OCI-LY3 (cell line): ENCODE results near the gene IFITM1.

Source experiments
- H2AFZ ChIP-seq: fragments of 200-600, 300-600 bp; shearing (Covaris generic); 2 replicates; pipeline ENCODE4 v1.6.0; 2014; ENCODE audit warnings: antibody characterized with exemption, low read depth, low read length
- H3K27ac ChIP-seq: fragments of 200-600, 300-600 bp; sonication (generic); 2 replicates; pipeline ENCODE4 v1.5.1; 2014; ENCODE audit warnings: mild to moderate bottlenecking, low read length, moderate library complexity, mixed read lengths
- H3K27me3 ChIP-seq: fragments of 200-600, 300-600 bp; sonication (generic); 2 replicates; pipeline ENCODE4 v1.6.1; 2014; ENCODE audit warnings: low read depth, low read length, mixed read lengths
- H3K36me3 ChIP-seq: fragments of 200-600, 300-600 bp; sonication (generic); replicated peaks from 2 replicates; pipeline ENCODE3; 2014; ENCODE audit warnings: low read depth, low read length, mixed read lengths
- H3K4me1 ChIP-seq: fragments of 300-600, 200-600 bp; sonication (generic); 2 replicates; pipeline ENCODE4 v1.6.1; 2014; ENCODE audit warnings: low read length, mixed read lengths
- H3K4me2 ChIP-seq: fragments of 200-600, 300-600 bp; sonication (generic); 2 replicates; pipeline ENCODE4 v1.6.1; 2014; ENCODE audit warnings: low read length, mixed read lengths
- H3K4me3 ChIP-seq: fragments of 300-600, 200-600 bp; sonication (generic); 2 replicates; pipeline ENCODE4 v1.5.1; 2014; ENCODE audit warnings: antibody characterized with exemption, mild to moderate bottlenecking, low read length, moderate library complexity
- H3K79me2 ChIP-seq: fragments of 300-600, 200-600 bp; shearing (Covaris generic); 2 replicates; pipeline ENCODE4 v1.6.1; 2014; ENCODE audit warnings: mild to moderate bottlenecking, low read length, mixed read lengths
- H3K9ac ChIP-seq: fragments of 300-600, 200-600 bp; shearing (Covaris generic); 2 replicates; pipeline ENCODE4 v1.6.0; 2014; ENCODE audit warnings: mild to moderate bottlenecking, low read length, moderate library complexity
- H3K9me3 ChIP-seq: fragments of 200-600, 300-600 bp; shearing (Covaris generic); 2 replicates; pipeline ENCODE4 v1.6.1; 2014; ENCODE audit warnings: low read length, mixed read lengths; ENCODE audit not compliant: insufficient read depth
- H4K20me1 ChIP-seq: fragments of 200-600, 300-600 bp; sonication (generic); 2 replicates; pipeline ENCODE4 v1.6.1; 2016; ENCODE audit warnings: low read length, mixed read lengths; ENCODE audit not compliant: insufficient read depth
- CTCF ChIP-seq: fragments of 200-600, 300-600 bp; sonication (generic); IDR thresholded peaks from 2 replicates; pipeline ENCODE4 v1.5.1; 2014; ENCODE audit warnings: antibody characterized with exemption, low read length, low read depth
- EZH2phosphoT487 ChIP-seq: fragments of 200-600 bp; shearing (Covaris generic); IDR thresholded peaks from 2 replicates; pipeline ENCODE4 v1.6.1; 2018; ENCODE audit warnings: antibody characterized with exemption, mixed run types, low read depth

The IFITM1 gene

GRCh38 chr11:288478-289397, 25.1 kb upstream of the IFITM1 start, which contains the start of gene PGGHG:
Gene PGGHG, plus strand, starts transcription at chr11:289126. Its CDS starts 691 bp downstream, at chr11:289817.
- Histone ChIP-seq H3K9me3 (no peaks in the 10 kb centered on the region), H3K79me2 (no peaks in the 10 kb centered on the region; the same call in 1 of the 2 replicates), H3K27ac (no peak within 1 kb of the TSS), H3K27me3 (peaks cover 9% of the 10 kb centered on the region; the same call in 1 of the 2 replicates), H3K36me3 (peaks cover 6% of the 10 kb centered on the region), H4K20me1 (no peaks in the 10 kb centered on the region), H3K4me3 (peak within 1 kb of the TSS; percentile 85), H3K4me2 (peak within 1 kb of the TSS; percentile 97), H3K4me1 (peaks cover 12% of the 10 kb centered on the region), H3K9ac (peak within 1 kb of the TSS; percentile 76), H2AFZ (peak within 1 kb of the TSS; percentile 68)
- no peak for TF ChIP-seq CTCF
- no peak for TF ChIP-seq EZH2phosphoT487

GRCh38 chr11:289398-289711, 24.5 kb upstream of the IFITM1 start:
- Histone ChIP-seq H3K9me3 (no peaks in the 10 kb centered on the region), H3K36me3 (peaks cover 10% of the 10 kb centered on the region), H3K79me2 (no peaks in the 10 kb centered on the region; the same call in 1 of the 2 replicates), H2AFZ (no peak overlapping the region), H3K4me1 (peaks cover 12% of the 10 kb centered on the region), H3K4me3 (peak overlapping the region; percentile 85), H3K27me3 (peaks cover 9% of the 10 kb centered on the region; the same call in 1 of the 2 replicates), H3K27ac (no peak overlapping the region), H3K4me2 (peak overlapping the region; percentile 97), H4K20me1 (no peaks in the 10 kb centered on the region), H3K9ac (peak overlapping the region; percentile 72)
- TF ChIP-seq CTCF = no peak
- no peak for TF ChIP-seq EZH2phosphoT487

GRCh38 chr11:289712-290620, 23.9 kb upstream of the IFITM1 start:
- H2AFZ ChIP-seq = no peak overlapping the region
- H3K4me2 ChIP-seq = peak overlapping the region; percentile 97
- peak overlapping the region; percentile 72 for H3K9ac ChIP-seq
- peaks cover 9% of the 10 kb centered on the region; the same call in 1 of the 2 replicates for H3K27me3 ChIP-seq
- H3K27ac ChIP-seq = no peak overlapping the region
- H3K4me3 ChIP-seq = peak overlapping the region; percentile 85
- peaks cover 10% of the 10 kb centered on the region for H3K36me3 ChIP-seq
- H3K9me3 ChIP-seq = no peaks in the 10 kb centered on the region
- H3K79me2 ChIP-seq = no peaks in the 10 kb centered on the region; the same call in 1 of the 2 replicates
- H3K4me1 ChIP-seq = peaks cover 12% of the 10 kb centered on the region
- H4K20me1 ChIP-seq = no peaks in the 10 kb centered on the region
- TF ChIP-seq CTCF (no peak), EZH2phosphoT487 (no peak)
